Measurements from ENCODE around the gene FAM184A.
"Not testable (repeated sequence)": the region's sequence is repeated elsewhere in the genome, so short reads cannot be mapped to it uniquely, and the experiment has no call there.

FAM184A gene

DNA sequence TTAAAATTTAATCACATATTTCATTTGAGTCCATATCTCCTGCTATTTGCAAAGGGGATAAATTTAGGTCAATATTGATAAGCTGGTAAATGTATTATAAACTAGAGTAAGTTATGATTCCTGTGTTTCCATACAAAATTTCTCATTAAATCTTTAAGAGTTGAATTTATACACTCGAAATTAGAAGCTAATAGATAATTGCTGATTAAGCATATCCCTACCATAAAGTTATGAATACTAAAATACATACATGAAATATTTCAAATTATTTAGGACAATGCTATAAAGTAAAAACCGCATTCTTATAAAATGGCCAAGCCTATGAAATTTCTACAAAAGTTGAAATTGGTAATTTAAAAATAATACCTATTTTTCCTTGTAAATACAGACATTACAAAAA, 71.5 kb downstream of the FAM184A start:
- Histone ChIP-seq H3K36me3 (ENCODE audit: low read depth) (no peaks in the 10 kb centered on the region), H3K9me3 (ENCODE audit: severe bottlenecking) (no peaks in the 10 kb centered on the region), H3K27me3 (ENCODE audit: insufficient read depth, poor library complexity, severe bottlenecking) (no peaks in the 10 kb centered on the region), H3K4me3 (ENCODE audit: severe bottlenecking) (no peak overlapping the region), H3K4me1 (ENCODE audit: insufficient read depth, poor library complexity, severe bottlenecking) (no peaks in the 10 kb centered on the region), H3K27ac (ENCODE audit: poor library complexity, severe bottlenecking) (no peak overlapping the region)
- DNase-seq (ENCODE audit: low spot score): no peak
- no peak for ATAC-seq (ENCODE audit: low read depth)
- no peak for TF ChIP-seq CTCF (IDR thresholded peaks at IDR 0.05; ENCODE audit: poor library complexity, severe bottlenecking)

GRCh38 chr6:119002069-119002468, 76.4 kb downstream of the FAM184A start:
- H3K9me3 ChIP-seq (ENCODE audit: severe bottlenecking): no peaks in the 10 kb centered on the region
- TF ChIP-seq CTCF (IDR thresholded peaks at IDR 0.05; ENCODE audit: poor library complexity, severe bottlenecking): no peak
- H3K4me1 ChIP-seq (ENCODE audit: insufficient read depth, poor library complexity, severe bottlenecking): no peaks in the 10 kb centered on the region
- no peak overlapping the region for H3K4me3 ChIP-seq (ENCODE audit: severe bottlenecking)
- no peaks in the 10 kb centered on the region for H3K36me3 ChIP-seq (ENCODE audit: low read depth)
- no peaks in the 10 kb centered on the region for H3K27me3 ChIP-seq (ENCODE audit: insufficient read depth, poor library complexity, severe bottlenecking)
- no peak overlapping the region for H3K27ac ChIP-seq (ENCODE audit: poor library complexity, severe bottlenecking)
- DNase-seq (ENCODE audit: low spot score) (no peak), ATAC-seq (ENCODE audit: low read depth) (no peak)

DNA sequence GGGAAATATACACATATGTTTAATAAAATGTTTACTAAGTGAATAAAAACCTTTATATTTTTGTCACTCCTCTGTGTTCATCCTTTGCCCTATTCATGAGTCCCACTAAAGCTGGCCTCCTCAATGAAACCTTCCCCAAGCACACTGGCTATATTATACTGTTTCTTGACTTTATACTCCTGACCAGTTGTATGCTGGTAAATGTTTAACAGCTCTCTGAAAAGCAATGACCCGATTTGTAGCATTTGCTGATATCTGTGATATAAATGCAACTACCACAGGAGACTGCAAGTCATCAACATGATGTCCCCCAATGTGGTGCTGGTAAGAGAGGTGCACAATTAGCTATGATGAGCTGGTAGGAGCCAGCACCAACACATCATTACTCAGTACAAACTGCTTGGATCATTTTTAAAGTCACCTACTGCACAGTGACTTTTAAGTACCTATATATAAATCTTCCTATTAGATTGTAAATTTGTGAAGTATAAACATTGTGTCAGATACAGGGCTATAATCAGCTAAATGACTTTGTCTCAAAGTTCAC, 78.9 kb downstream of the FAM184A start:
- no peak for ATAC-seq (ENCODE audit: low read depth)
- TF ChIP-seq CTCF (IDR thresholded peaks at IDR 0.05; ENCODE audit: poor library complexity, severe bottlenecking): no peak

GRCh38 chr6:118997426-118997825, 81.0 kb downstream of the FAM184A start:
- not testable (repeated sequence) for ATAC-seq (ENCODE audit: low read depth); H3K27ac ChIP-seq (ENCODE audit: poor library complexity, severe bottlenecking); H3K36me3 ChIP-seq (ENCODE audit: low read depth); DNase-seq (ENCODE audit: low spot score); H3K4me1 ChIP-seq (ENCODE audit: insufficient read depth, poor library complexity, severe bottlenecking); H3K27me3 ChIP-seq (ENCODE audit: insufficient read depth, poor library complexity, severe bottlenecking); H3K9me3 ChIP-seq (ENCODE audit: severe bottlenecking); H3K4me3 ChIP-seq (ENCODE audit: severe bottlenecking)

More for the DNA sequence above, 78.9 kb downstream of the FAM184A start:
- no peak overlapping the region for H3K4me3 ChIP-seq (ENCODE audit: severe bottlenecking)
- H3K36me3 ChIP-seq (ENCODE audit: low read depth): no peaks in the 10 kb centered on the region
- H3K4me1 ChIP-seq (ENCODE audit: insufficient read depth, poor library complexity, severe bottlenecking): no peaks in the 10 kb centered on the region
- H3K9me3 ChIP-seq (ENCODE audit: severe bottlenecking): no peaks in the 10 kb centered on the region
- no peak for DNase-seq (ENCODE audit: low spot score)
- H3K27me3 ChIP-seq (ENCODE audit: insufficient read depth, poor library complexity, severe bottlenecking): no peaks in the 10 kb centered on the region
- H3K27ac ChIP-seq (ENCODE audit: poor library complexity, severe bottlenecking): no peak overlapping the region

GRCh38 chr6:118996289-118996820, 82.1 kb downstream of the FAM184A start:
- no peaks in the 10 kb centered on the region for H3K9me3 ChIP-seq (ENCODE audit: severe bottlenecking)
- TF ChIP-seq CTCF (IDR thresholded peaks at IDR 0.05; ENCODE audit: poor library complexity, severe bottlenecking): no peak

More at GRCh38 chr6:118996289-118996820, 82.1 kb downstream of the FAM184A start:
- no peak overlapping the region for H3K4me3 ChIP-seq (ENCODE audit: severe bottlenecking)
- H3K27ac ChIP-seq (ENCODE audit: poor library complexity, severe bottlenecking): no peak overlapping the region
- no peaks in the 10 kb centered on the region for H3K36me3 ChIP-seq (ENCODE audit: low read depth)
- no peaks in the 10 kb centered on the region for H3K4me1 ChIP-seq (ENCODE audit: insufficient read depth, poor library complexity, severe bottlenecking)
- no peak for DNase-seq (ENCODE audit: low spot score)
- no peak for ATAC-seq (ENCODE audit: low read depth)
- no peaks in the 10 kb centered on the region for H3K27me3 ChIP-seq (ENCODE audit: insufficient read depth, poor library complexity, severe bottlenecking)
